HEK293 (cell line): ENCODE results near the gene CD207.

ENCODE experiments used
- CTCF ChIA-PET: fragments of 350-600 bp; formaldehyde crosslinking; extraction: SDS; loops from one replicate; lab custom pipeline; 2021; ENCODE audit warnings: antibody characterized with exemption; lab: Yijun Ruan, JAX
- POLR2A ChIA-PET: fragments of 300-600 bp; formaldehyde crosslinking; extraction: SDS; loops from one replicate; lab custom pipeline; 2020; ENCODE audit warnings: antibody characterized with exemption, inconsistent platforms; lab: Yijun Ruan, JAX
- H3K27ac ChIP-seq: fragments of 200-500 bp; sonication (Bioruptor generic); 2 replicates; pipeline ENCODE4 v1.5.1; 2014; ENCODE audit warnings: low read depth, low read length, control low read depth, inconsistent platforms; ENCODE audit errors: extremely low read depth
- H3K36me3 ChIP-seq, 2 experiments: fragments of 200-500 bp in 1 of 2; sonication (Bioruptor generic) in 1 of 2; 1 replicate in 1 of 2; 2 replicates in 1 of 2; pipeline ENCODE4 v1.5.1; 2014 to 2017; ENCODE audit warnings: inconsistent platforms in 2 of 2, low read length in 2 of 2; ENCODE audit not compliant: control insufficient read depth in 2 of 2, insufficient read depth in 1 of 2
- H3K4me1 ChIP-seq: fragments of 200-500 bp; sonication (Bioruptor generic); 2 replicates; pipeline ENCODE4 v1.5.1; 2014; ENCODE audit warnings: mild to moderate bottlenecking, low read length, inconsistent platforms; ENCODE audit not compliant: control insufficient read depth, insufficient read depth
- H3K4me3 ChIP-seq: 2 replicates; pipeline ENCODE4 v1.5.1; 2011; ENCODE audit warnings: low read depth, mild to moderate bottlenecking, control low read depth, low read length, moderate library complexity
- H3K9me3 ChIP-seq: fragments of 200-500 bp; sonication (Bioruptor generic); 2 replicates; pipeline ENCODE4 v1.5.1; 2014; ENCODE audit warnings: low read depth, low read length, inconsistent platforms; ENCODE audit not compliant: control insufficient read depth, insufficient read depth
- HOXA7 ChIP-seq: sonication (generic); formaldehyde crosslinking; IDR thresholded peaks from 2 replicates; pipeline ENCODE4 v1.8.1; 2022; ENCODE audit warnings: missing genetic modification reagents, borderline replicate concordance
- OSR2 ChIP-seq: fragments of 450-650 bp; formaldehyde crosslinking; IDR thresholded peaks from 2 replicates; pipeline ENCODE4 v1.5.1; 2016; ENCODE audit warnings: missing biosample characterization, missing genetic modification characterization
- PRDM6 ChIP-seq: fragments of 450-650 bp; formaldehyde crosslinking; IDR thresholded peaks from 2 replicates; pipeline ENCODE4 v1.5.1; 2017; ENCODE audit warnings: missing biosample characterization, missing genetic modification characterization
- REST ChIP-seq: fragments of 450-650 bp; formaldehyde crosslinking; IDR thresholded peaks from 2 replicates; pipeline ENCODE4 v1.5.1; 2016; ENCODE audit warnings: missing biosample characterization, missing genetic modification characterization
- ZBTB10 ChIP-seq: fragments of 450-650 bp; formaldehyde crosslinking; IDR thresholded peaks from 2 replicates; pipeline ENCODE4 v1.5.1; 2016; ENCODE audit warnings: missing biosample characterization, missing genetic modification characterization
- ZFP37 ChIP-seq: fragments of 450-650 bp; formaldehyde crosslinking; IDR thresholded peaks from 2 replicates; pipeline ENCODE4 v1.5.1; 2016; ENCODE audit warnings: missing biosample characterization, missing genetic modification characterization
- ZNF16 ChIP-seq: fragments of 450-650 bp; formaldehyde crosslinking; IDR thresholded peaks from 2 replicates; pipeline ENCODE4 v1.5.1; 2016; ENCODE audit warnings: low read depth, missing biosample characterization, missing genetic modification characterization
- ZNF354C ChIP-seq: fragments of 450-650 bp; formaldehyde crosslinking; IDR thresholded peaks from 2 replicates; pipeline ENCODE4 v1.5.1; 2016; ENCODE audit warnings: missing biosample characterization, missing genetic modification characterization, low read depth, borderline replicate concordance
- ZNF473 ChIP-seq: fragments of 450-650 bp; formaldehyde crosslinking; IDR thresholded peaks from 2 replicates; pipeline ENCODE4 v1.5.1; 2017; ENCODE audit warnings: missing biosample characterization, missing genetic modification characterization
- ZNF560 ChIP-seq: fragments of 450-650 bp; formaldehyde crosslinking; IDR thresholded peaks from 2 replicates; pipeline ENCODE4 v1.5.1; 2017; ENCODE audit warnings: missing biosample characterization, missing genetic modification characterization, borderline replicate concordance
- ZNF645 ChIP-seq: fragments of 450-650 bp; formaldehyde crosslinking; IDR thresholded peaks from 2 replicates; pipeline ENCODE4; 2016; ENCODE audit warnings: missing biosample characterization, missing genetic modification characterization
- ZNF701 ChIP-seq: fragments of 450-650 bp; formaldehyde crosslinking; IDR thresholded peaks from 2 replicates; pipeline ENCODE4 v1.5.1; 2016; ENCODE audit warnings: missing biosample characterization, missing genetic modification characterization
- ZNF792 ChIP-seq: fragments of 450-650 bp; formaldehyde crosslinking; IDR thresholded peaks from 2 replicates; pipeline ENCODE4 v1.5.1; 2016; ENCODE audit warnings: missing biosample characterization, missing genetic modification characterization
- ZSCAN30 ChIP-seq: fragments of 450-650 bp; IDR thresholded peaks from 2 replicates; pipeline ENCODE4 v1.5.1; 2018; ENCODE audit warnings: missing biosample characterization, mild to moderate bottlenecking, missing genetic modification characterization, moderate library complexity

CD207 gene

GRCh38 chr2:70842401-70842800 lies 6.8 kb upstream of the CD207 start (continued):
- TF ChIP-seq ZBTB10 (tag by site-specific recombination) (no peak), ZNF560 (no peak), OSR2 (tag by site-specific recombination) (no peak), ZSCAN30 (tag by site-specific recombination) (no peak), ZFP37 (no peak)
- TF ChIP-seq, all 188 proteins: peak for 0

GRCh38 chr2:70837980-70838925 lies 2.6 kb upstream of the CD207 start:
- H3K27ac ChIP-seq, result no peak overlapping the region
- no peaks in the 10 kb centered on the region for H3K4me1 ChIP-seq
- TF ChIP-seq ZNF645 (tag by site-specific recombination) (no peak), HOXA7 (CRISPR knock-in tag) (no peak), ZNF16 (tag by site-specific recombination) (no peak), ZNF792 (tag by site-specific recombination) (no peak), ZNF473 (tag by site-specific recombination) (no peak), ZNF701 (tag by site-specific recombination) (no peak), PRDM6 (tag by site-specific recombination) (no peak), REST (tag by site-specific recombination) (no peak), ZNF354C (tag by site-specific recombination) (no peak)
- TF ChIP-seq, all 188 proteins: peak for 0
- H3K9me3 ChIP-seq, result no peaks in the 10 kb centered on the region
- ChIA-PET POLR2A (no interaction called here), CTCF (interaction anchor here (0.7 kb wide), 1 partner anchor 24 kb away, joined by 3 read pairs; no protein-coding TSS in a partner anchor)
- no peak overlapping the region for H3K4me3 ChIP-seq
- no peaks in the 10 kb centered on the region for H3K36me3 ChIP-seq
